Astrocyte (in vitro differentiated cells and primary cell): ENCODE data around the gene ACTN1.

Experiments used
- CTCF ChIP-seq: IDR thresholded peaks from 2 replicates; pipeline ENCODE4 v1.5.1; 2011; ENCODE audit warnings: low read depth, mild to moderate bottlenecking, inconsistent platforms, low read length, moderate library complexity; ENCODE audit not compliant: insufficient read depth
- EZH2 ChIP-seq: IDR thresholded peaks from 2 replicates; pipeline ENCODE4 v1.6.1; 2012; ENCODE audit warnings: mild to moderate bottlenecking, low read length, inconsistent platforms; ENCODE audit not compliant: insufficient read depth

DNA sequence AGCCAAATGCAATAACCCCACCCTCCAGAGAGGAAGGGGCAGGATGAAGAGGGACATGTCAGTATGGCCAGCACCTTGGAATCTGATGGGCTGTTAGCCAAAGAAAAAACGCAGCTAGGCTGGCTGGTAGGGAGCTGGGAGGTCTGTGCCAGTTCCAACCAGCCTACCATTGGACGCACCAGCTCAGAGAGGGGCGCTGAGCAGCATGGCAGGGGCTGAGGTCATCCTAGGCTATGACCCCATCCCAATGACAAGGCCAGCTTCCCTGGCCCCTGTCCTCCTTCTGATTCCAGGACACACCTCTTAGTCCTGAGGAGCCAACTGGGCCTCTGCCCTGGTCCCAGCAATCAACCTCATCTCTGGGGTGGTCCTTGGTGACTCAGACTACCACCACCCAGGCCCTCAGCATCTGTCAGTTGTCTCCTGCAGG is 12.2 kb downstream of the ACTN1 start:
- TF ChIP-seq CTCF, result no peak
- TF ChIP-seq EZH2, result no peak
